ENCODE results near the gene UTP4.
"Not testable (repeated sequence)": the region's sequence is repeated elsewhere in the genome, so short reads cannot be mapped to it uniquely, and the experiment has no call there.

The UTP4 gene

GRCh38 chr16:69111216-69111875 is 21.1 kb upstream of the UTP4 start:
- no peak for DNase-seq

GRCh38 chr16:69111876-69112230 is 20.6 kb upstream of the UTP4 start:
- no peak for DNase-seq

GRCh38 chr16:69112285-69113129 is 19.9 kb upstream of the UTP4 start:
- DNase-seq, result peak; percentile 57

- DNase-seq, result no peak
Observed at GRCh38 chr16:69113216-69113615, 19.2 kb upstream of the UTP4 start.

- DNase-seq, result no peak
Observed at GRCh38 chr16:69114346-69114975, 18.0 kb upstream of the UTP4 start.

- no peak for DNase-seq
Observed at GRCh38 chr16:69114976-69115355, 17.5 kb upstream of the UTP4 start.

- no peak for DNase-seq
Observed at GRCh38 chr16:69115361-69115760, 17.1 kb upstream of the UTP4 start.

GRCh38 chr16:69115837-69116236 is 16.6 kb upstream of the UTP4 start:
- DNase-seq, result no peak

GRCh38 chr16:69116256-69116875 is 16.1 kb upstream of the UTP4 start:
- no peak for DNase-seq

- no peak for DNase-seq
Observed at GRCh38 chr16:69116906-69117305, 15.5 kb upstream of the UTP4 start.

GRCh38 chr16:69118468-69118867 is 14.0 kb upstream of the UTP4 start:
- no peak for DNase-seq

GRCh38 chr16:69118994-69119393 is 13.5 kb upstream of the UTP4 start:
- DNase-seq, result no peak

- DNase-seq, result no peak
Observed at GRCh38 chr16:69119536-69119935, 12.9 kb upstream of the UTP4 start.

- no peak for DNase-seq
Observed at GRCh38 chr16:69120096-69120664, 12.3 kb upstream of the UTP4 start.

GRCh38 chr16:69123910-69124309 is 8.5 kb upstream of the UTP4 start:
- DNase-seq, result peak; percentile 59

GRCh38 chr16:69124406-69124805 is 8.0 kb upstream of the UTP4 start:
- not testable (repeated sequence) for DNase-seq

- DNase-seq, result not testable (repeated sequence)
Observed at GRCh38 chr16:69124961-69125360, 7.5 kb upstream of the UTP4 start.

- no peak for DNase-seq
Observed at GRCh38 chr16:69126221-69126620, 6.2 kb upstream of the UTP4 start.

- DNase-seq, result not testable (repeated sequence)
Observed at GRCh38 chr16:69126801-69127200, 5.6 kb upstream of the UTP4 start.

GRCh38 chr16:69127966-69128510 is 4.4 kb upstream of the UTP4 start:
- DNase-seq, result no peak

GRCh38 chr16:69130461-69130860 is 2.0 kb upstream of the UTP4 start:
- no peak for DNase-seq

- peak; percentile 8 for DNase-seq
Observed at GRCh38 chr16:69131167-69131838, 1.1 kb upstream of the UTP4 start.

Measured in activated naive CD4-positive, alpha-beta T cell treated with Interleukin-2 at 50 U/mL for 16 hours (primary cell).